ENCODE data around the gene CHMP2A.
"Not testable (repeated sequence)": the region's sequence is repeated elsewhere in the genome, so short reads cannot be mapped to it uniquely, and the experiment has no call there.

Gene CHMP2A

DNA sequence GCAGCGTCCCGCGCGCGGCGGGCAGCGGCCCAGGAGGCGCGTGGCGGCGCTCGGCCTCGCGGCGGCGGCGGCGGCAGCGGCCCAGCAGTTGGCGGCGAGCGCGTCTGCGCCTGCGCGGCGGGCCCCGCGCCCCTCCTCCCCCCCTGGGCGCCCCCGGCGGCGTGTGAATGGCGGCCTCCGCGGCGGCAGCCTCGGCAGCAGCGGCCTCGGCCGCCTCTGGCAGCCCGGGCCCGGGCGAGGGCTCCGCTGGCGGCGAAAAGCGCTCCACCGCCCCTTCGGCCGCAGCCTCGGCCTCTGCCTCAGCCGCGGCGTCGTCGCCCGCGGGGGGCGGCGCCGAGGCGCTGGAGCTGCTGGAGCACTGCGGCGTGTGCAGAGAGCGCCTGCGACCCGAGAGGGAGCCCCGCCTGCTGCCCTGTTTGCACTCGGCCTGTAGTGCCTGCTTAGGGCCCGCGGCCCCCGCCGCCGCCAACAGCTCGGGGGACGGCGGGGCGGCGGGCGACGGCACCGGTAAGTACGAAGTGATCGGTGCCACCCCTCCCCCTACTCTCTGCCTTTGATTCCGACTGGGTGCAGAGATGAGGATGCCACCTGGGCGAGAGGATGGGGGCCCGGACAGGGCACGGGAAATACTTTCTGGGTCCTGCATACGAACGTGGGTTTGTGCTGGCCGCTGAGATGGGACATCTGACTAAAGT, 10.2 kb downstream of the CHMP2A start:
- DNase-seq (ENCODE audit: low spot score), result peak; percentile 96
- TF ChIP-seq, protein P1, sequence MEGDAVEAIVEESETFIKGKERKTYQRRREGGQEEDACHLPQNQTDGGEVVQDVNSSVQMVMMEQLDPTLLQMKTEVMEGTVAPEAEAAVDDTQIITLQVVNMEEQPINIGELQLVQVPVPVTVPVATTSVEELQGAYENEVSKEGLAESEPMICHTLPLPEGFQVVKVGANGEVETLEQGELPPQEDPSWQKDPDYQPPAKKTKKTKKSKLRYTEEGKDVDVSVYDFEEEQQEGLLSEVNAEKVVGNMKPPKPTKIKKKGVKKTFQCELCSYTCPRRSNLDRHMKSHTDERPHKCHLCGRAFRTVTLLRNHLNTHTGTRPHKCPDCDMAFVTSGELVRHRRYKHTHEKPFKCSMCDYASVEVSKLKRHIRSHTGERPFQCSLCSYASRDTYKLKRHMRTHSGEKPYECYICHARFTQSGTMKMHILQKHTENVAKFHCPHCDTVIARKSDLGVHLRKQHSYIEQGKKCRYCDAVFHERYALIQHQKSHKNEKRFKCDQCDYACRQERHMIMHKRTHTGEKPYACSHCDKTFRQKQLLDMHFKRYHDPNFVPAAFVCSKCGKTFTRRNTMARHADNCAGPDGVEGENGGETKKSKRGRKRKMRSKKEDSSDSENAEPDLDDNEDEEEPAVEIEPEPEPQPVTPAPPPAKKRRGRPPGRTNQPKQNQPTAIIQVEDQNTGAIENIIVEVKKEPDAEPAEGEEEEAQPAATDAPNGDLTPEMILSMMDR (IDR thresholded peaks at IDR 0.05; ENCODE audit: extremely low read depth, missing control alignments), result no peak

DNA sequence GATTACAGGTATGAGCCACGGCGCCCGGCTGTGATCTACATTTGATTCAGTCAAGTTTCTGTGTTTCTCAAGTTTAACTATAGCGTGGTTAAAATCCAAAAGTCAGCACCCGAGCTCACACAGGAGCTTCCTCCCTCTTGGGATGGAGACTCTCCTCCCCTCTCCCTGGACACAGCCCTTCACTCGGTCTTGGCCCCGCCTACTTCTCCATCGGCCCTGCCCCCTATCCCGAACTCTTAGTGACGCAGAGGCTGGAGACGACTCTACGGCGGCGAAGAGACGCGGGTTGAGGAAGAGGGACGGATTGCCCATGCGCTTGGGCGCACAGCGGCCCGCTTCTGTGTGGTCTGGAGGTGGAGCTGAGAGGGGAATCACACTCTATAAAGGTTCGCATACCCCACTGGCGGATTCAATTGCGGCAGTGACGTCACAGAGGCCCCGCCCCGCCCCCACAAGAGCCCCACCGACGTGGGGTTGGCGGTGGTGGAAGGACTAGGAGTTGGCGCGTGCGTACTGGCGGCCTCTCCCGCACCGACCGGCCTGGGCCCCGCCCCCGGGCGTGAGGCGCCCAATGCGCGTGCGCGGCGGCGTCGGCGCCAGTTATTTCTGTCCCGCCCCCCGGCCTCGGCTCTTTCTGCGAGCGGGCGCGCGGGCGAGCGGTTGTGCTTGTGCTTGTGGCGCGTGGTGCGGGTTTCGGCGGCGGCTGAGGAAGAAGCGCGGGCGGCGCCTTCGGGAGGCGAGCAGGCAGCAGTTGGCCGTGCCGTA, 10.9 kb downstream of the CHMP2A start, which contains the start of gene TRIM28:
TRIM28 (plus strand) TSS at position 239 of the 765 bp plus-strand sequence. CDS start 694 bp downstream, outside the sequence.
- peak; percentile 100 for DNase-seq (ENCODE audit: low spot score)
- TF ChIP-seq, protein P1 (IDR thresholded peaks at IDR 0.05; ENCODE audit: extremely low read depth, missing control alignments), result no peak

DNA sequence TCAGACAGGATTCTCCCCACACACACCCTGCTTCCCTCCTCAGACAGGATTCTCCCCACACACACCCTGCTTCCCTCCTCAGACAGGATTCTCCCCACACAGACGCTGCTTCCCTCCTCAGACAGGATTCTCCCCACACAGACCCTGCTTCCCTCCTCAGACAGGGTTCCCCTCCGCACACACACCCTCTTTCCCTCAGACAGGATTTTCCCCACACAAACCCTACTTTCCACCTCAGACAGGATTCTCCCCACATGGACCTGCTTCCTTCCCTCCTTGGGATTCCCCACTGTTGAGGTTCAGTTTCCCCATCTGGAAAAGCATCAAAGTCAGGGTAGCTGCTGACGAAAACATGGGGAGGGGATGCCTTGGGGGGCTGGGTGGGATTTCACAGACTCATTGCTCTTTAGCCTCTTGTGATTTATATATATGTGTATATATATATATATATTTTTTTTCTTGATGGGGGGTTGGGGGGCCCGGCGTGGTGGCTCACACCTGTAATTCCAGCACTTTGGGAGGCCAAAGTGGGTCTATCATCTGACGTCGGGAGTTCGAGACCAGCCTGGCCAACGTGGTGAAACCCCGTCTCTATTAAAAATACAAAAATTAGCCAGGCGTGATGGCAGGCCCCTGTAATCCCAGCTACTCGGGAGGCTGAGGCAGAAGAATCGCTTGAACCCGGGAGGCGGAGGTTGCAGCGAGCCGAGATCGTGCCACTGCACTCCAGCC, 12.1 kb downstream of the CHMP2A start:
- DNase-seq (ENCODE audit: low spot score), result not testable (repeated sequence)

DNA sequence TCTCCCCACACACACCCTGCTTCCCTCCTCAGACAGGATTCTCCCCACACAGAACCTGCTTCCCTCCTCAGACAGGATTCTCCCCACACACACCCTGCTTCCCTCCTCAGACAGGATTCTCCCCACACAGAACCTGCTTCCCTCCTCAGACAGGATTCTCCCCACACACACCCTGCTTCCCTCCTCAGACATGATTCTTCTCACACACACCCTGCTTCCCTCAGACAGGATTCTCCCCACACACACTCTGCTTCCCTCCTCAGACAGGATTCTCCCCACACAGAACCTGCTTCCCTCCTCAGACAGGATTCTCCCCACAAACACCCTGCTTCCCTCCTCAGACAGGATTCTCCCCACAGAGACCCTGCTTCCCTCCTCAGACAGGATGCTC, 15.7 kb downstream of the CHMP2A start:
- DNase-seq (ENCODE audit: low spot score), result not testable (repeated sequence)

DNA sequence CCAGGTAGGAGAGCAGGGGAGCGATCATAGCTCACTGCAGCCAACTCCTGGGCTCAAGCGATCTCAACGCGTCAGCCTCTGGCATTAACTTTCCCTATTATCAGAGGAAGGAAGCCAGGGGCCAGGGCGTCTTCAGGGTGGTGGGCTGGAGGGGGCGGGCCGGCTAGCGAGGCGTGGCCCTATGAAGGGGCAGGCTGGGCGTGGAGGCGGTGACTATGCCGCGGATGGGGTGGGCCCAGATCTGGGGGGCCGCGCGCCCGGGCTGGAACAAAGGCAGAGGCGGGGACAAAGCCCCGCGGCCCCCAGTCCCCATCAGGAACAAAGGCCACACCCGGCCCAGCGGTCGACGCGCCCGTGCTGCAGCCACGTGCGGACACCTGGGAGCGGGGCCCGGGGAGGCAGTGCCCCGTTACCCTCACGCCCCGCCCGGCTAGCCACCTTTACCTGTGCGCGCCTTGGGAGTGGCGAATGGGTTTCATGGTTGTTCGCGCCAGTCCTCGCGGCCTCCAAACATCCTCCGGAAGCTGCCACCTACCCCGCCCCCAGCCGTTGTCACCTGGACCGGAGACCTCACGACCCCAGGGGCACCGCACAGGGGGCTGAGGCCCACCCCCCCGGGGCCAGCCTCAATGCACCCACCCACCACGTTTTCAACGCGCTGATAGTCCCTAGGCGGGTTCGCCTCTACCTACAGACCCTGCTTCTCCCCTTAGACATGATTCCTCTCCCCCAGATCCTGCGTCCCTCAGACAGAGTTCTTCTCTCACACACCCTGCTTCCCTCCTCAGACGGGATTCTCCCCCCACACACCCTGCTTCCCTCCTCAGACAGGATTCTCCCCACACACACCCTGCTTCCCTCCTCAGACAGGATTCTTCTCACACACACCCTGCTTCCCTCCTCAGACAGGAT, 16.4 kb downstream of the CHMP2A start:
- TF ChIP-seq, protein P1 (IDR thresholded peaks at IDR 0.05; ENCODE audit: extremely low read depth, missing control alignments), result no peak
- no peak for DNase-seq (ENCODE audit: low spot score)

DNA sequence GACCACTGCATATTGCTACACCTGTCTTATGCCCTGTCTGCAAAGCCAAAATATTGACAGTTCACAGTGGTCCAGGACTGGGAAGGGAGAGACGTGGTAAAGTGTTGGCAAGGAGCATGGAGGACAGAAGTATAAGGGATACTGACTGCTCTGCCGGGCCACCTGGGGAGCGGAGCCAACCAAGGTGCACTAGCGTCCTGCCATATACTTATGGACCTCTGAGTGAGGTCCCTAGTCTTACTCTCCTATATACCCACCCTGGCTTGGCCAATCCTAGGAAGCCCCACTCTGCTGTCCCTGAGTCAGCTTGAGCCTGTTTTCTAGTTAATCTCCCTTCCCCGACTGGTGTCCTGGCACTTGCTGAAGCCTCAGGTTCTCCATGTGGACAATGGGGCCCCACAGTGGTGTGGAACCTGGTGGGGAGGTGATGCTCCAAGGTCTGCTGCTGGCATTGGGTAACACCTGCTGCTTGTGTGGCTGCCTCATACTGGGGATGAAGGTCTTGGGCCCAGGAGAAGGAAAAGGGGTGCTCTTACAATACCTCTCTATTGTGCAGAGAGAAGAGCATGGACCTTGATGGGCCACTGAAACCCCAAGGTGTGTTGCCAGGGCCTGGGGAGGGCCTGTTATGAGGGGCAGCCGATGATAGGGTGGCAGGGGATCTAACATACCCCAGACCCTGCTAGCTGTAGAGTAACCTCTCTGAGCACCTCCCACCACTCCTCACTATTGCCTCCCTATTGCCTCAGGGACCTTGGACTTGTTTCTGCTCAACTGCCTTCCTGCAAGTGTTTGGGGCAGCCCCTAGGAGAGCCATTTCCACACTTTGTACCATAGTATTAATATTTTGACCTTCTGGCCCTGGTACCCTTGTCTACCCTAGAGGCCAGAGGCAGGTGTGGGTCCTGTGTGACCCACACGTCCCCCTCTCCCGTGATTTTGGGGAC, 17.8 kb downstream of the CHMP2A start:
- TF ChIP-seq, protein P1 (IDR thresholded peaks at IDR 0.05; ENCODE audit: extremely low read depth, missing control alignments), result no peak
- no peak for DNase-seq (ENCODE audit: low spot score)

DNA sequence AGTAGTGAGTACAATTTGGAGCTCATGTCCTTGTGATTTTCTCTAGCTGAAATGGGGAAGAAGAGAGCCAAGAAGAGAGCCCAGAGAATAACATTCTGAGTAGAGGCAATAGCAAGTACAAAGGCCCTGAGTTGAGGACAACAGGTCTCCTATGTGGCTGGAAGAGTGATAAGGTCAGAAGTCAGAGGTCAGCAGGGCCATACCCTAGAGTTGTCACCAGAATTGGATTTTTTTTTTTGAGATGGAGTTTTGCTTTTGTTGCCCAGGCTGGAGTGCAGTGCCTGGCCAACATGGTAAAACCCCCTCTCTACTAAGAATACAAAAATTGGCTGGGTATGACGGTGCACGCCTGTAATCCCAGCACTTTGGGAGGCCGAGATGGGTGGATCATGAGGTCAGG, 19.0 kb downstream of the CHMP2A start:
- DNase-seq (ENCODE audit: low spot score), result no peak
- TF ChIP-seq, protein P1 (IDR thresholded peaks at IDR 0.05; ENCODE audit: extremely low read depth, missing control alignments), result no peak

Data from GM20000 (cell line).